GM18951 (cell line): Measurements from ENCODE around the gene HPD.
A peak's percentile ranks its signal among the peaks of the same experiment; 100 is the strongest.

ENCODE experiments used
- POLR2A ChIP-seq: IDR thresholded peaks from 4 replicates; pipeline ENCODE4 v1.6.1; 2011; ENCODE audit warnings: mild to moderate bottlenecking; ENCODE audit not compliant: insufficient read length, insufficient read depth; ENCODE audit errors: extremely low read depth
- in situ Hi-C: fragments of 300-500 bp; cut with MboI; formaldehyde crosslinking; loops from one replicate; pipeline ENCODE4 v1.12.0; 2022; ENCODE audit warnings: low sequenced_read_pairs, mixed read lengths, inconsistent platforms; ENCODE audit not compliant: unreplicated experiment

The HPD gene

DNA sequence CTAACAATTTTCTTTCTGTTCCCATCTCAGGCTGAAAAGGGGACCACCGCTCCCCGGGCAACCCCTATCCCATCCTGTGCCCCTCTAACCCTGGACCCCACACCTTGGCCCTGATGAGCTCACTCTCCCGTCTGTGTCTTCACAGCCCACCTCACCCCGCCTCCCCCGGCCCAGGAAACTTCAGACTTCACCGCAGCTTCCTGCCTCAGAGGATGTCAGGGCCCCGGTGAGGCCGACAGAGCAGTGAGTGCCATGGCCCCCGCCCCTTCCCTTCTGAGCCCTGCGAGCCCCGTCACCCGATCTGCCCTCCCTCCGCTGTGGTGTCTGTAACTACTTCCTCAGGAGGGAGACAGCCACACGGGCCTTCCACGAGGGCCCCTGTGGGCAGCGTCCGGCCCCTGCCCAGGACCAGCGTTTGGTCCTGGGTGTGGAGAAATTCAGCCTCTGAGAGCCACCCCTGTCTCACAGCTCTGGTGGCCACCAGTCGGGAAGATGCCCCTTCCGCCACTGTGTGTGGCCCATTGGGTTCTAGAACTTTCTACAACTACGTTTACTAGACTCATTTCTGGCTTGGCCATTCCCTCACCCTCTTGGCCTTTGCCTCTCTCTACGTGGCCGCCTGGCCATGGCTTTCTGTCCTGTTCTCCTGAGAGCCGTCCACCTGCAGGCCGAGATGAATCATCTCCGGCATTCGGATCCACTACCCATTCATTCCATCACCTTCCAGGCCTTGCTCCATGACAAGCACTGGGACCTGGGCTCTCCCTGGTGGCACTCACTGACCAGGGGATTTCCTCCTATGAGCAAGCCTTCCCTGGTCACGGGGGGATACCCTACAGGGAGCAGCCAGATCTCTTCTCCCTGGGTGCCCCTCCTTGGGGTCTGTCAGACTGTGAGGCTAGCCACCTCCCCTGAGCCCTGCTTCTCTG lies 68.6 kb downstream of the HPD start:
- in situ Hi-C loops = loop anchor here (5.0 kb wide), 1 partner anchor 98 kb away; no protein-coding TSS in a partner anchor
- peak; percentile 57 for TF ChIP-seq POLR2A
